Activated CD4-positive, alpha-beta T cell treated with anti-CD3 and anti-CD28 coated beads, Interleukin-2, amount 10 ng/mL, durations not matched to agents 24 days and 14 days (primary cell): Measurements from ENCODE around the gene RCE1. TPM values are rescaled to one million over a fixed set of nuclear protein-coding genes. Genes with fewer than 3 reads are reported as not detected.
A peak's percentile ranks its signal among the peaks of the same experiment; 100 is the strongest.

Experiments used
- DNase-seq: peaks from one replicate; pipeline ENCODE4 v3.0.0; 2022
- H3K27ac Mint-ChIP-seq: one replicate; pipeline ENCODE4 v1.8.0; 2022; ENCODE audit warnings: mild to moderate bottlenecking, mixed read lengths
- H3K27me3 Mint-ChIP-seq: one replicate; pipeline ENCODE4 v1.8.0; 2022; ENCODE audit warnings: mixed read lengths
- H3K36me3 Mint-ChIP-seq: one replicate; pipeline ENCODE4 v1.8.0; 2022; ENCODE audit warnings: low read depth, mild to moderate bottlenecking, mixed read lengths
- H3K4me1 Mint-ChIP-seq: one replicate; pipeline ENCODE4 v1.8.0; 2021; ENCODE audit warnings: mixed read lengths
- H3K4me3 Mint-ChIP-seq: one replicate; pipeline ENCODE4 v1.8.0; 2022; ENCODE audit warnings: mild to moderate bottlenecking, moderate library complexity, mixed read lengths
- H3K9me3 Mint-ChIP-seq: one replicate; pipeline ENCODE4 v1.8.0; 2021; ENCODE audit warnings: mixed read lengths
- intact Hi-C: fragments of 100-400 bp; cut with micrococcal nuclease; formaldehyde crosslinking; loops from one replicate; pipeline ENCODE4 v1.15.1; 2023
- total RNA-seq: library from RNA; stranded (reverse); gene quantifications from 2 replicates; pipeline ENCODE4 v1.2.3, GENCODE V29; 2022

RCE1 gene
- total RNA-seq, 1 donor from 2014 or later, result 28.5 TPM

GRCh38 chr11:66864924-66865697, 21.9 kb downstream of the RCE1 start:
- Mint-ChIP-seq H3K4me1 (peaks cover 6% of the 10 kb centered on the region), H3K9me3 (no peaks in the 10 kb centered on the region), H3K4me3 (no peak overlapping the region), H3K27me3 (no peaks in the 10 kb centered on the region), H3K27ac (no peak overlapping the region), H3K36me3 (no peaks in the 10 kb centered on the region)
- intact Hi-C loops, result loop anchor here (10.0 kb wide), 1 partner anchor 1060 kb away; no protein-coding TSS in a partner anchor
- no peak for DNase-seq

- no peak overlapping the region for H3K4me3 Mint-ChIP-seq
- DNase-seq, result no peak
- peaks cover 6% of the 10 kb centered on the region for H3K4me1 Mint-ChIP-seq
- no peaks in the 10 kb centered on the region for H3K36me3 Mint-ChIP-seq
- intact Hi-C loops, result loop anchor here (10.0 kb wide), 1 partner anchor 1061 kb away; no protein-coding TSS in a partner anchor
- no peak overlapping the region for H3K27ac Mint-ChIP-seq
- no peaks in the 10 kb centered on the region for H3K27me3 Mint-ChIP-seq
- H3K9me3 Mint-ChIP-seq, result no peaks in the 10 kb centered on the region
Observed at GRCh38 chr11:66866007-66866406, 22.8 kb downstream of the RCE1 start.

DNA sequence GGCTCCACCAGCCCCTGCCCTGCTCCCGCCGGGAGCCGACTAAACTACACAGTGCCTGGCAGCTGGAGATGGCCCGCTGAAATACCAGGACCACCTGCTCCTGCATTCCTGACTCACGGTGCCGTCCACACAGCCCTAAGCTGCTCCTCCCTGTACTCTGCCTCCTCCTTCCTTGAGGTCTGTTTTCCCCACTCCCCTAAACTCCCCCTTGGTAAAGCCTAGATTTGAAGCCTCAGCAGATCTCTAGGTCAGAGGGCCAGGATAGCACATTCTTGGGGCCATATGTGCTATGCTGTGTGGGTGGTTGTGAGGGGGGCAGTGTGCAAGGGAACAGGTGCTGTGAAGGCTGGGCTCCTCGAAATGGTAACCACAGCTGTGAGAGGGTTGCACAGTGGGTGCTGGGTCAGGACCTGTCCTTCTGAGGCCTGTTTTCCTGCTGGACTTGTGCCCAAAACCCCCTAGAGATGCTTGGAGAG, 23.3 kb downstream of the RCE1 start:
- Mint-ChIP-seq H3K4me1 (peaks cover 6% of the 10 kb centered on the region), H3K27ac (no peak overlapping the region), H3K9me3 (no peaks in the 10 kb centered on the region), H3K4me3 (no peak overlapping the region), H3K36me3 (no peaks in the 10 kb centered on the region), H3K27me3 (no peaks in the 10 kb centered on the region)
- DNase-seq, result no peak
- intact Hi-C loops, result loop anchor here (10.0 kb wide), 1 partner anchor 1062 kb away; no protein-coding TSS in a partner anchor

- Mint-ChIP-seq H3K4me3 (no peak overlapping the region), H3K36me3 (no peaks in the 10 kb centered on the region), H3K9me3 (no peaks in the 10 kb centered on the region), H3K27me3 (no peaks in the 10 kb centered on the region), H3K27ac (no peak overlapping the region), H3K4me1 (peaks cover 6% of the 10 kb centered on the region)
- DNase-seq, result no peak
- intact Hi-C loops, result loop anchor here (10.0 kb wide), 1 partner anchor 1063 kb away; no protein-coding TSS in a partner anchor
Observed at GRCh38 chr11:66867425-66868040, 24.3 kb downstream of the RCE1 start.

DNA sequence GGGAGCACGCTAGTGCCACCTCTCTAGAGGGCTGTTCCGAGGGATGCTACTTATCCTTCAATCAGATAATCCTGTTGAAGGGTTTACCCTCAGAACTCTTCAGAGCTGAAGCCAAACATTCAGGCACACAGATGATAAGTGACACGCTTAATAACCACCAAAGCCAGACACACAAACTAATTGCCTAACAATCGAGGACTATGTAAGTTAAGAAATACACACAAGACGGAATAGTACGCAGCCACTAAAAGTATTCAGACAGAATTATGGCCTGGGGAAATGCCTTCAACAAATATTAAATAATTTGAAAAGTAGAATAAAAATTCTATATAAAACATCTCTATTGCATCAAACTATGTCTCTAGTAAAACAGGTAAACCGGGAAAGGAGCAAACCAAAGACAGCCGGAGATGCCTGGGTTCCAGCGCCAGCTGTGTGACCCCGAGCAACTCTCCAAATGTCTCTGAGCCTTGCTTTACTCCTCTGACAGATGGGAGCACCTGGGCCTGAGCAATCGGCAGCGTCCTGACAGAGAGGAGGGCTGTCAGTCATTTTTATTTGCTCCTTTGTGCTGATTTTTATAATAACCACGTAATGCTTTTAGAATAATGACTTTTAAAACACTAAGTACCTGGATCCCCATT, 25.0 kb downstream of the RCE1 start:
- no peaks in the 10 kb centered on the region for H3K36me3 Mint-ChIP-seq
- no peak overlapping the region for H3K27ac Mint-ChIP-seq
- peaks cover 6% of the 10 kb centered on the region for H3K4me1 Mint-ChIP-seq
- intact Hi-C loops, result loop anchor here (10.0 kb wide), 1 partner anchor 1063 kb away; no protein-coding TSS in a partner anchor
- no peaks in the 10 kb centered on the region for H3K9me3 Mint-ChIP-seq
- DNase-seq, result no peak
- no peaks in the 10 kb centered on the region for H3K27me3 Mint-ChIP-seq
- no peak overlapping the region for H3K4me3 Mint-ChIP-seq

DNA sequence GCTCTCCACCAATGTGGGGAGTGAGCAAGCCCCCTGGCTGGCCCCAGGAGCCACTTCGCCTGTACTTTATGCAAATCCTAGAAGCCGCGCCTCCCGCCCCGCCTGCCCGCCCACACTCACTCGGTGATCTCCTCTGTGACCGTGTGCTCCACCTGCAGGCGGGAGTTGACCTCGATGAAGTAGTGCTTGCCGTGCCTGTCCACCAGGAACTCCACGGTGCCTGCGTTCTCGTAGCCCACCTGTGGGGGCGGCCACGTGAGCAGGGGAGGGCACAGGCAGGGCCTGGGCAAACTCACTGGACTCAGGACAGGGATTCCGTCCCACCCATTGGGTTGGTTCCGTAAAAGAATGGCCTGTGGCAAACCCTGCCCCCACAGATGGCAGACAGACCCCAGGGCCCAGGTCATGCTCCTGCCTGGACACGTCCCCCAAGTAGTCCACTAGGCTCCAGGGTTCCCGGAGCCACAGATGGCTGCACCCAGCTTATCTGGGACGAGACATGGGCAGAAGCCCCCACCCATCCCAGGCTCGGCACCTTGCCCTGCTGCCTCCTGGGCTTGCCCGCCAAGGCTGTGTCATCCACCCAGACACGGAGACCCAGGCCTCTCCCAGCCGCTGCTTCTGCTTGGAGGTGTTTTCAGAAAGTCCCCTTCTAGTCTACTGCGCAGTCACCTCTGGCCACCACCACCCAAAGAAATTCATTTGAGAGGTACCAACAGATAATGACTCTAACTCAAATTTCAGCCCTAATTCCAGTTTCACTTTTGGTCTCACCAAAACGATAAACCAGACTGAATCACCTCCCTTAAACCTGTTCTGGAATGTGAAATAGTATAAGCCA, 25.7 kb downstream of the RCE1 start:
- Mint-ChIP-seq H3K4me3 (no peak overlapping the region), H3K9me3 (no peaks in the 10 kb centered on the region), H3K36me3 (no peaks in the 10 kb centered on the region), H3K27me3 (no peaks in the 10 kb centered on the region), H3K4me1 (peaks cover 6% of the 10 kb centered on the region), H3K27ac (no peak overlapping the region)
- peak; percentile 93 for DNase-seq
- intact Hi-C loops, result loop anchor here (10.0 kb wide), 1 partner anchor 1064 kb away; no protein-coding TSS in a partner anchor

- peaks cover 6% of the 10 kb centered on the region for H3K4me1 Mint-ChIP-seq
- H3K27ac Mint-ChIP-seq, result no peak overlapping the region
- H3K27me3 Mint-ChIP-seq, result peaks cover 3% of the 10 kb centered on the region
- H3K36me3 Mint-ChIP-seq, result no peaks in the 10 kb centered on the region
- H3K9me3 Mint-ChIP-seq, result no peaks in the 10 kb centered on the region
- no peak for DNase-seq
- no peak overlapping the region for H3K4me3 Mint-ChIP-seq
- intact Hi-C loops, result loop anchor here (10.0 kb wide), 1 partner anchor 1065 kb away; no protein-coding TSS in a partner anchor
Observed at GRCh38 chr11:66869567-66869870, 26.3 kb downstream of the RCE1 start.

GRCh38 chr11:66870131-66870530, 26.9 kb downstream of the RCE1 start:
- intact Hi-C loops, result no loop called here
- Mint-ChIP-seq H3K36me3 (no peaks in the 10 kb centered on the region), H3K4me3 (no peak overlapping the region), H3K27me3 (peaks cover 3% of the 10 kb centered on the region), H3K9me3 (no peaks in the 10 kb centered on the region), H3K4me1 (peaks cover 6% of the 10 kb centered on the region), H3K27ac (no peak overlapping the region)
- DNase-seq, result no peak

DNA sequence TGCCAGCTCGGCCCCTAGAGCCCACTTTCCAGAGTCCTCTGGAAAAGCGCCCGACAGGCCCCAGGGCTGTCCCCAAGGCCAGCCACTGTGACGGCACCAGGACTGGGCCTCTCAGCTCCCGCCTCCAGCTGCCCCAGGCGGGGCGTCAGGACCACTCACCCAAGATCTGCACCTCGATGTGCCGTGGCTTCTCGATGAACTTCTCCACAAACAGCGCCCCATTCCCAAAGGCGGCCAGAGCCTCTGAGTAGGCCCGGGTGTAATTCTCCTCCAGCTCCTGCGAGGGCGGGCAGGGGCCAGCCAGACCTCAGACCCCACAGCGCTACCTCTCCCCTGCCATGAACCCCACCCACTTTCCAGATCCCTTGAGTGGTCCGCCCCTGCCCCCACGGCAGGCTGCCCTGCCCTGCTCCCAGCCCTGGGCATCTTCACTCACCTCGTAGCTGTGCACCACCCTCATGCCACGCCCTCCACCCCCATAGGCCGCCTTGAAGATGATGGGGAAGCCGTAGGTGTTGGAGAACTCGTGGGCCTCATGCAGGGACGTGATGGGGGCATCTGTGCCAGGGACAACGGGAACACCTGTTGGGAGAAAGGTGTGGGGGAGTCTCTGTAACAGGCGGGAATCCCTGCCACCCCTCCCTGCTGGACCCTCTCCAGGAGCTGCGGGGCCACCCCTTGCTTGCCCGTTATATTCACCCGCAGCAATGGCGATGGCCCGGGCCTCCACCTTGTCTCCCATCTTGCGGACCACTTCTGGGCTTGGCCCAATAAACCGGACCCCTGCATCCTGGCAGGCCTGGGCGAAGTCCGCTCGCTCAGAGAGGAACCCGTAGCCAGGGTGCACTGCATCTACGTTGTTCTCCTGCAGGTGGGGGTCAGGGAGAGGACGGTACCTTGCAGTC, 27.6 kb downstream of the RCE1 start:
- no peaks in the 10 kb centered on the region for H3K36me3 Mint-ChIP-seq
- intact Hi-C loops, result no loop called here
- no peak overlapping the region for H3K27ac Mint-ChIP-seq
- peaks cover 6% of the 10 kb centered on the region for H3K4me1 Mint-ChIP-seq
- H3K9me3 Mint-ChIP-seq, result no peaks in the 10 kb centered on the region
- no peak overlapping the region for H3K4me3 Mint-ChIP-seq
- H3K27me3 Mint-ChIP-seq, result peaks cover 3% of the 10 kb centered on the region
- no peak for DNase-seq

GRCh38 chr11:66871521-66871901, 28.3 kb downstream of the RCE1 start:
- H3K36me3 Mint-ChIP-seq, result no peaks in the 10 kb centered on the region
- intact Hi-C loops, result no loop called here

GRCh38 chr11:66874232-66874631, 31.0 kb downstream of the RCE1 start:
- DNase-seq, result no peak
- intact Hi-C loops, result no loop called here
- Mint-ChIP-seq H3K4me1 (no peaks in the 10 kb centered on the region), H3K9me3 (no peaks in the 10 kb centered on the region), H3K27ac (no peak overlapping the region), H3K27me3 (peaks cover 5% of the 10 kb centered on the region), H3K4me3 (no peak overlapping the region), H3K36me3 (no peaks in the 10 kb centered on the region)

More at GRCh38 chr11:66871521-66871901, 28.3 kb downstream of the RCE1 start:
- H3K27me3 Mint-ChIP-seq, result peaks cover 3% of the 10 kb centered on the region
- DNase-seq, result no peak
- H3K9me3 Mint-ChIP-seq, result no peaks in the 10 kb centered on the region
- no peak overlapping the region for H3K4me3 Mint-ChIP-seq
- peaks cover 6% of the 10 kb centered on the region for H3K4me1 Mint-ChIP-seq
- no peak overlapping the region for H3K27ac Mint-ChIP-seq

DNA sequence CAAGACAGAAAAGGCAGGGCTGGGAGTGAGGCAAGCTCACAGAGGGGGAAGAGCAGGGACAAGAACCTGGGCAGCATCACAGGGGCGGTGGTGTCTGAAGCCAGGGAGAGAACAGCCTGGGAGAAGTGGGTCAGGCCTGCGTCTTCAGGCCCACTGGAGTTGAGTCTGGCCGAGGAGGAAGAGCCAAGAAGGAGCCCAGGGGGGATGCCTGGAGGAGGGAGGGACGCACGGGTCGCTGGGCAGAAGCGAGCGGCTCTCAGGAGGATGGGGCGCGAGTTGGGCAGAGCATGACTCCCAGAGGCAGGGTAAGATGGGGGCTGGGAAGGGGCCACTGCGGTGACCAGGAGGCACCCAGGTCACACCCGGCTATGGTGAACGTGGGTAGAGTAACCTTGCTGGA, 32.1 kb downstream of the RCE1 start:
- Mint-ChIP-seq H3K27me3 (peaks cover 5% of the 10 kb centered on the region), H3K36me3 (no peaks in the 10 kb centered on the region), H3K9me3 (no peaks in the 10 kb centered on the region), H3K4me1 (peaks cover under 1% of the 10 kb centered on the region), H3K27ac (no peak overlapping the region), H3K4me3 (no peak overlapping the region)
- intact Hi-C loops, result no loop called here
- DNase-seq, result no peak
